ENCODE results near the gene CYP2J2.

DNA sequence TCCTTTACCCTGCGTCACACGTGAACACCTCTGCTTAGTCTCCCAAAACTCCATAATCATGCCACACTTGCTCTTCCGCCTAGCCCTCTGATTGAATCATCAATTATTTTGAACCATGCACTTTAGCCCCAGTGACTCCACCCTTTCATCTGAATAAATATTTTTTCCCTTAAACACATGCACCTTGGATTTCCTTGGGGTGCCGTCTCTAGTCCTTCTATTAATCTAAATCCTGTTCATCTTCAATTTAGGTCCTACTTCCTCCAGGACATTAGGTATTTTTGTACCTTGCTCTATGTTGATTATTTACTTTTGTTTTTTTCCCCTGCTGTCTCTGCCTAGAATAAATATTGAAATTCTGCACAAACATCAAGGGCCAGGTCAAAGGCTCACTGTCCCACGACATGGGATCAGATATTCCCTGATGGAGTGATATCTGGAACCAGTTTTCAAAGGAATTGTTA is 9.8 kb upstream of the CYP2J2 start:
- TF ChIP-seq CTCF (IDR thresholded peaks at IDR 0.05; ENCODE audit: poor library complexity, severe bottlenecking), result no peak
- TF ChIP-seq POLR2AphosphoS5 (IDR thresholded peaks at IDR 0.05), result no peak

Measured in neural cell (in vitro differentiated cells).